Natural killer cell treated with Interleukin-12 subunit alpha and Interleukin-12 subunit beta and Interleukin-15 and Interleukin-18, amount 100 ng/mL, for 72 hours (primary cell): ENCODE data around the gene KCNAB1. TPM values are rescaled to one million over a fixed set of nuclear protein-coding genes. Genes with fewer than 3 reads are reported as not detected.

Experiments used
- ATAC-seq, 2 donors: fragments of 150-1000 bp; cut with Tn5 transposase in 1 of 2; sonication (Bioruptor Pico), chemical (Tn5 transposase) in 1 of 2; 2 replicates each; pipeline ENCODE4 v1.10.0; 2021
- DNase-seq: peaks from one replicate; pipeline ENCODE4 v3.0.0; 2022; ENCODE audit warnings: low spot score
- H3K27ac Mint-ChIP-seq, 2 donors: 1 replicate in 1 of 2; 2 replicates in 1 of 2; pipeline ENCODE4 v1.8.0; 2022; ENCODE audit warnings: mixed read lengths in 2 of 2, mild to moderate bottlenecking in 1 of 2, moderate library complexity in 1 of 2
- H3K27me3 Mint-ChIP-seq, 2 donors: 1 replicate in 1 of 2; 2 replicates in 1 of 2; pipeline ENCODE4 v1.8.0; 2022; ENCODE audit warnings: mixed read lengths in 2 of 2
- H3K36me3 Mint-ChIP-seq: one replicate; pipeline ENCODE4 v1.8.0; 2022; ENCODE audit warnings: mixed read lengths
- H3K4me1 Mint-ChIP-seq, 2 donors: 1 replicate in 1 of 2; 2 replicates in 1 of 2; pipeline ENCODE4 v1.8.0; 2022; ENCODE audit warnings: low read depth in 2 of 2, mixed read lengths in 2 of 2, mild to moderate bottlenecking in 1 of 2
- H3K4me3 Mint-ChIP-seq: one replicate; pipeline ENCODE4 v1.8.0; 2022; ENCODE audit warnings: mixed read lengths
- H3K9me3 Mint-ChIP-seq: 2 replicates; pipeline ENCODE4 v1.8.0; 2022; ENCODE audit warnings: mixed read lengths
- total RNA-seq, 2 donors: library from RNA; stranded (reverse); gene quantifications; one replicate each; pipeline ENCODE4 v1.2.3, GENCODE V29; 2022

The KCNAB1 gene
- total RNA-seq, 2 donors from 2014 or later, result not detected

DNA sequence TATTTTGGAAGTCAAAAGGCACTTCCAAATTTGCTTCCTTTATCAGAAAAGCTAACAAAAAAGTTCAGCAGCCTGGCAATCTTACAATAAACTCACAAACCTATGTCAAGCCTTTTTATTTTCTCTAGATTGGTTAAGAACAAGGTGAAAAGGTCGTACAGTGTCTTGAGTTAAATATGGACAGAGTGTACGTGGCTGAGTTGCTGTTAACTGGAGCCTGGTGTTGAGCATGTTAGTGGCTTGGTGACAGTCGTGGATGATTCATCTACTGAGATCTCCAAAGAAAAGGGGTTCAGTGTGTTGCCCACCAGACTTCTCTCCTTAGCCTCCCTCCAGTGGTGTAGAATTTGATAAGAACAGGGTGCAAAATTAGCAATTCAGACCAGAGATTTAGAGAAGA lies 344.8 kb downstream of the KCNAB1 start:
- no peaks in the 10 kb centered on the region for H3K9me3 Mint-ChIP-seq
- no peaks in the 10 kb centered on the region for H3K36me3 Mint-ChIP-seq
- peaks cover 21 to 32% of the 10 kb centered on the region in 2 donors for H3K27me3 Mint-ChIP-seq
- no peak for DNase-seq
- H3K4me1 Mint-ChIP-seq, result no peaks in the 10 kb centered on the region
- no peak overlapping the region for H3K4me3 Mint-ChIP-seq
- ATAC-seq, result no peak
- H3K27ac Mint-ChIP-seq, result no peak overlapping the region

DNA sequence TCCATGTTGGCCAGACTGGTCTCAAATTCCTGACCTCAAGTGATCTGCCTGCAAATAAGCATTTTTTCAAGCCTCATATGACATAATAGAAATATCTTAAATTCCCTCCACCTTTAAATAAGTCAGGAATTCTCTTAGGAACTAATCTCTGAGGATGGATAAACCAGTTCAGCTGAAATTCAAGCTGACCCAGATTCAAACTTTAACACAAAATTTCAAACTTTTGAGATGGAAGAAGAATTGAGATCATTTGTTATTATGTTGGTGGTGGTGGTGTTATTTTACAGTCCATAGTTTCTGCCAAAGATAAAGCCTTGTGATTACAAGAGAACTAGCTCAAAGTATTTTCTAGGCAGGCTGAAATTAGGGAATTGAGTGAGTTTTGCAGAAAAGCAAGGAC lies 349.1 kb downstream of the KCNAB1 start:
- no peaks in the 10 kb centered on the region for H3K9me3 Mint-ChIP-seq
- no peak overlapping the region for H3K4me3 Mint-ChIP-seq
- H3K27ac Mint-ChIP-seq, result no peak overlapping the region

DNA sequence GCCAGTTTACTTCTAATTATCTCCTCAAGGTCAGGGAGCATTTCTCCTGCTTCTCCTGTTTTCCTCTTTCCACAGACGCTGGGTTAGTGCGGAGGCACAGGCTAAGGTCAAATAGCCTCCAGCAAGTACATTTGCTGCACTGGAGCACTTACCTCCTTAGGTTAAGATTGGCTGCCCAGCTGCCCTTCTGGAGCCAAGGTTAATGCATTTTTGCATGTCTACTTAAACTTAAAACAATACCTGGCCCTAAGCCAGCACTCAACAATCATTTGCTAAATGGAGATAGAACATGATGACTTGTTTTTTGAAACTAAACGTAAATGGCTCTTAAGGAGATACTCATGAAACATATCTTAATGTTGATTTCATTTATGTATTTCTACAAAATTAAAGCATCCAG lies 351.1 kb downstream of the KCNAB1 start:
- no peak for DNase-seq

More for the DNA sequence above, 349.1 kb downstream of the KCNAB1 start:
- ATAC-seq (no peak), DNase-seq (no peak)
- no peaks in the 10 kb centered on the region for H3K4me1 Mint-ChIP-seq
- H3K27me3 Mint-ChIP-seq, result peaks cover 16 to 18% of the 10 kb centered on the region in 2 donors
- no peaks in the 10 kb centered on the region for H3K36me3 Mint-ChIP-seq

DNA sequence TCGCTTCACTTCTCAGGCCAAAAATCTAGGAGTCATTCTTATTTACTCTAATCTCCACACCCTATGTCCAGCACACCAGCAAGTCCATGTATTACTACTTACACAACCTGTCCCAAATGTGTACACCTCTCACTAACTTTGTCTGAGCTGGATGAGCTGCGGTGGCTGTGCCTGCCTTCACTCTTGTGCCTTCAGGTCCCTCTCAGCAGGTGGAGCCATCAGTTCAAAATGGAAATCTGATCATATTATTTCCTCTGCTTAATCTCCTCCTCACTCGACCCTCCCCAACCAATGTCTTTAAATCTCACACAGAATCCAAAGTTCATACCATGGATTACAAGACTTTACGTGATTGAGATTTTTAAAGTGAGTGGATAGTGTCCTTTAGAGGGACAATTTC lies 351.8 kb downstream of the KCNAB1 start:
- DNase-seq (no peak), ATAC-seq (no peak)
- Mint-ChIP-seq H3K9me3 (no peaks in the 10 kb centered on the region), H3K36me3 (no peaks in the 10 kb centered on the region), H3K27ac (no peak overlapping the region), H3K27me3 (peaks cover 16 to 21% of the 10 kb centered on the region in 2 donors), H3K4me1 (no peaks in the 10 kb centered on the region), H3K4me3 (no peak overlapping the region)

More for the DNA sequence above, 351.1 kb downstream of the KCNAB1 start:
- ATAC-seq, result no peak
- Mint-ChIP-seq H3K27me3 (peaks cover 16 to 23% of the 10 kb centered on the region in 2 donors), H3K9me3 (no peaks in the 10 kb centered on the region), H3K4me1 (no peaks in the 10 kb centered on the region), H3K4me3 (no peak overlapping the region), H3K27ac (no peak overlapping the region), H3K36me3 (no peaks in the 10 kb centered on the region)

GRCh38 chr3:156472684-156473083 lies 352.3 kb downstream of the KCNAB1 start:
- no peak for DNase-seq
- H3K9me3 Mint-ChIP-seq, result no peaks in the 10 kb centered on the region
- H3K36me3 Mint-ChIP-seq, result no peaks in the 10 kb centered on the region
- H3K27me3 Mint-ChIP-seq, result peaks cover 13 to 16% of the 10 kb centered on the region in 2 donors
- H3K4me3 Mint-ChIP-seq, result no peak overlapping the region
- H3K27ac Mint-ChIP-seq, result no peak overlapping the region
- ATAC-seq, result no peak
- no peaks in the 10 kb centered on the region for H3K4me1 Mint-ChIP-seq

- H3K36me3 Mint-ChIP-seq, result no peaks in the 10 kb centered on the region
- ATAC-seq (no peak), DNase-seq (no peak)
- H3K4me3 Mint-ChIP-seq, result no peak overlapping the region
- no peaks in the 10 kb centered on the region for H3K9me3 Mint-ChIP-seq
- peaks cover 10 to 14% of the 10 kb centered on the region in 2 donors for H3K27me3 Mint-ChIP-seq
- H3K27ac Mint-ChIP-seq, result no peak overlapping the region
- no peaks in the 10 kb centered on the region for H3K4me1 Mint-ChIP-seq
Measured at GRCh38 chr3:156473341-156473740, 353.0 kb downstream of the KCNAB1 start.

DNA sequence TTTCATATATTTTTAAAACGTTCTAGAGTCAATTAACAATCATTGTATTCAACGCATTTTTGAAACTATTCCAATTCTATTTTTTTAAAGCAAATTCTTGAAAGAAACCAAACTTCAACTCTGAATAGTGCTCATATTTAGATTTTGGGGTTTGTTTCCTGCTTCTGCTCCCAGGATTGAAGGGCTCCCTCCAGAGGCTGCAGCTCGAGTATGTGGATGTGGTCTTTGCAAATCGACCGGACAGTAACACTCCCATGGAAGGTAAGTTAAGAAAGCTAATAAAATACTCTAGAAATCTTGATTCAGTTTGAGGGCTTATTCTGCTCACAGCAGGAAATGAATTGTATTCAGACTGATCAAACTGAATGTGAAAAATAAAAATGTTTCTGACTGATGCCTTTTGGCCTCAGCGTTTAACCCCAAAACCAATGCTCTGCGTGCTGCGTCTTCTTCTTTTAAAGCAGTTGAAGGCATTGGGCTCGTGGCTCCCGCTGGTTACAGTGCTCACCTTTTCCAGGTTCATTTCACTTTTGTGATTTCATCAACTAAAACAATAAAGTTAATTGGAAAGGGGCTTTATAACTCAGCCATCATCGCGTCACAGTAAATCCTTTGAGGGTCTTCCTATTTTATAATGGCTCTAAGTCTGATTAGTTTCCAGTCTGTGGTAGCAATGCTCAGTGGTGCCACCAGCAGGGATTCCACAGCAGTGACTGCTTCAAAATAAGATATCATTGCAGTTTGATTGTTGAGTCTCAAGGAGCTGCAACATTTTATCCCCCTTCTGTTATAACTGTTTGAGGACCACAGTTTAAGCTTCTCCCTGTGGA lies 354.4 kb downstream of the KCNAB1 start:
- Mint-ChIP-seq H3K4me1 (no peaks in the 10 kb centered on the region), H3K27ac (no peak overlapping the region), H3K4me3 (no peak overlapping the region), H3K9me3 (no peaks in the 10 kb centered on the region), H3K36me3 (no peaks in the 10 kb centered on the region), H3K27me3 (peaks cover 10 to 14% of the 10 kb centered on the region in 2 donors)
- no peak for DNase-seq
- ATAC-seq, result no peak

DNA sequence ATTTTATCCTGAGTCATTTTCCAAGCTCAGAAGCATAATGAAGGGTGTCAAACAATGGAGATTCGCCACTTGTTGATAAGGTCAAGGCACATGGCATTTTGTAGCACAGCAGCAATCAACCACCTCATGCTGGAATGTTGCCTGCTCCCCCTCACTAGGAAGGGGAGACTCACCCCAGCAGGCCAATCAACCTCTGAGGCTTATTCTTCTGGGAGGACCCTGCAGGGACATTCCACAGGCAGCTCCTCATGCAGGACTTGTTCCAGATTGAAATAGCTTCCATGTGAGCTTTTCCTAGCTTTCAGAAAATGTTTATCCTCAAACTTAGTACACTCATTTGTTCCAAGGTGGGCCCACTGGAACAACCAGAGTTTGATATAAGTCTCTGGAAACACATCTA lies 356.9 kb downstream of the KCNAB1 start:
- Mint-ChIP-seq H3K9me3 (no peaks in the 10 kb centered on the region), H3K27ac (no peak overlapping the region), H3K36me3 (no peaks in the 10 kb centered on the region), H3K4me3 (no peak overlapping the region), H3K4me1 (peaks cover 3 to 4% of the 10 kb centered on the region in 2 donors), H3K27me3 (peaks cover 6 to 8% of the 10 kb centered on the region in 2 donors)
- ATAC-seq (no peak), DNase-seq (no peak)

DNA sequence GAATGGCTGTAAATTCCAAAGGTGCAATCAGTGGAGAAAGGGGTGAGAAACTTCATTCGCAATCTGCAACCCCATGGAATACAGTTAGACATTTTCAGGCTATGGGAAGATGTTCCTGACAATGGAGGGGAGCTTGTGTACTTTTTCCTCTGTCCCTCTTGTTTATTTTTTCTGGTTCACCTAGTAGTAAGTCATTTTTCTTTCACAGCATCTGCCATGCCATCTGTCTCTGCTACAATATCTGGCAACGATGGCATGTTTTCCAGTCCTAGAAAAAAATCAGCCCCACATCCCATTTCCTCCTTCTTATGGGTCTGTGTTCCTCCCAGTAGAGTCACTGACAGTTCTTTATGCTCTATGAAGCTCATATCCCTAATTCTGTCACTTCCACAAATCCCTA lies 358.5 kb downstream of the KCNAB1 start:
- Mint-ChIP-seq H3K36me3 (no peaks in the 10 kb centered on the region), H3K27me3 (peaks cover 6 to 7% of the 10 kb centered on the region in 2 donors), H3K27ac (no peak overlapping the region), H3K4me3 (no peak overlapping the region), H3K4me1 (peaks cover 14 to 20% of the 10 kb centered on the region in 2 donors), H3K9me3 (no peaks in the 10 kb centered on the region)
- ATAC-seq, result no peak
- no peak for DNase-seq

DNA sequence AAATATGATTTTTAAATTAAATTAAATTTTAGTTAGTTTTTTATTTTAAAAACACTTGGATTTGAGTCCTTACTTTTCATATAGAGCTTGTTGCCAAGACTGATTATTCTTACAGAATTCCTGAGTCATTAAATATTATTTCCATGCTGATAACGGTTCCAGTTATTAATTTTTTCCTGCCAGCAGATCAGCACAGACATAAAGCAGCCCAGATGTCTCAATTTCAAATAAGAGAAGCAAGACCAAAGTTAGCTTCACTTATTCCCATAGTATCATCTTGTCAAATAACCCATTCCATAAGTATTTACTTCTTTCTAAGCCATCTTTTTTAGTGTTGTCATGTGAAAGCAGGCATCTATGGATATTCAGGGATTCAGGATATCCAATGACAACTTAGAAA lies 359.2 kb downstream of the KCNAB1 start:
- ATAC-seq, result no peak
- H3K9me3 Mint-ChIP-seq, result no peaks in the 10 kb centered on the region
- DNase-seq, result no peak
- H3K27ac Mint-ChIP-seq, result no peak overlapping the region
- H3K27me3 Mint-ChIP-seq, result peaks cover 6 to 7% of the 10 kb centered on the region in 2 donors
- no peak overlapping the region for H3K4me3 Mint-ChIP-seq
- peaks cover 19 to 27% of the 10 kb centered on the region in 2 donors for H3K4me1 Mint-ChIP-seq
- H3K36me3 Mint-ChIP-seq, result no peaks in the 10 kb centered on the region

DNA sequence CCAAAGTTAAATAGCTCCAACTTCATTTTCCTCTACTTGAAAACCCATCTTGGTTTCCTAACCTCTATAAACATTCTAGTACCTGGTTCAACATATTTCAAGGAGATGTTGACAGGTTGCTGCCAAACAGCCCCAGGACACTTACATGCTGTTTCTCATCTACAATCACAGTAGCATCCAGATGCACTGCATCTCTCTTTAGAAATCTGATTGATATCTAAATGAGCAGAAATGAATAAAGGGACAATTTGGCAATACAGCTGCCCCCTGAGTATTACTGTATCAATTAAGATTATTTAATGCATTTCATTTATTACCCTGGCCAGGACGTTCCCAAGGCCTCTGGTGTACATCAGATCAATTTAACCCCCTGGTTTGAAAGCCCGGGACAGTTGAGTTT lies 360.6 kb downstream of the KCNAB1 start:
- ATAC-seq, result no peak
- Mint-ChIP-seq H3K9me3 (no peaks in the 10 kb centered on the region), H3K27ac (no peak overlapping the region), H3K4me1 (peaks cover 19 to 27% of the 10 kb centered on the region in 2 donors), H3K4me3 (no peak overlapping the region), H3K27me3 (peaks cover 0 to 2% of the 10 kb centered on the region in 2 donors), H3K36me3 (no peaks in the 10 kb centered on the region)
- no peak for DNase-seq

DNA sequence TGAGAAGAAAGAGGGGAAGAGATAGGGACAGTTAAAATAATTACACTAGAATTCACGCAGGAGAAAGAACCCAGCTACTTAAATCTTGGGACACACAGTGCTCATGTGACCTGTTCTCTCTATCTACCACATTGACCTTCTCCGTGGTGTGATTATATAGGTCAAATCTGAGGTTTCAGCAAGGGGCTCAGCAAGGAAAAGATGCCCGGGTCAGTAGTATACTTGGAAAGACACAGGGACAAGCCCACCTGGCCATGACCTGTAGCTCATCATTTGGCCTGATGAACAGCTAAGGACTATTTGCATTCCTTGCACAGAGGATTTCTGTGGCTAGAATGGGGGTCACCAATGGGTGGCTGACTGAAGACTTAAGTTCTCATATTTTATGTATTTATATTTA lies 362.6 kb downstream of the KCNAB1 start:
- H3K4me3 Mint-ChIP-seq, result peak overlapping the region; percentile 78
- peak overlapping the region; percentile 76 to 86 for H3K27ac Mint-ChIP-seq
- DNase-seq, result no peak
- ATAC-seq, result no peak
- H3K9me3 Mint-ChIP-seq, result no peaks in the 10 kb centered on the region
- no peaks in the 10 kb centered on the region for H3K36me3 Mint-ChIP-seq
- peaks cover 19 to 27% of the 10 kb centered on the region in 2 donors for H3K4me1 Mint-ChIP-seq
- no peaks in the 10 kb centered on the region for H3K27me3 Mint-ChIP-seq

GRCh38 chr3:156483426-156483825 lies 363.0 kb downstream of the KCNAB1 start:
- DNase-seq, result no peak
- H3K4me3 Mint-ChIP-seq, result peak overlapping the region; percentile 78
- H3K36me3 Mint-ChIP-seq, result no peaks in the 10 kb centered on the region
- ATAC-seq, result peak; percentile 94
- H3K27ac Mint-ChIP-seq, result peak overlapping the region; percentile 76 to 86
- H3K4me1 Mint-ChIP-seq, result peaks cover 19 to 27% of the 10 kb centered on the region in 2 donors
- H3K9me3 Mint-ChIP-seq, result no peaks in the 10 kb centered on the region
- no peaks in the 10 kb centered on the region for H3K27me3 Mint-ChIP-seq

DNA sequence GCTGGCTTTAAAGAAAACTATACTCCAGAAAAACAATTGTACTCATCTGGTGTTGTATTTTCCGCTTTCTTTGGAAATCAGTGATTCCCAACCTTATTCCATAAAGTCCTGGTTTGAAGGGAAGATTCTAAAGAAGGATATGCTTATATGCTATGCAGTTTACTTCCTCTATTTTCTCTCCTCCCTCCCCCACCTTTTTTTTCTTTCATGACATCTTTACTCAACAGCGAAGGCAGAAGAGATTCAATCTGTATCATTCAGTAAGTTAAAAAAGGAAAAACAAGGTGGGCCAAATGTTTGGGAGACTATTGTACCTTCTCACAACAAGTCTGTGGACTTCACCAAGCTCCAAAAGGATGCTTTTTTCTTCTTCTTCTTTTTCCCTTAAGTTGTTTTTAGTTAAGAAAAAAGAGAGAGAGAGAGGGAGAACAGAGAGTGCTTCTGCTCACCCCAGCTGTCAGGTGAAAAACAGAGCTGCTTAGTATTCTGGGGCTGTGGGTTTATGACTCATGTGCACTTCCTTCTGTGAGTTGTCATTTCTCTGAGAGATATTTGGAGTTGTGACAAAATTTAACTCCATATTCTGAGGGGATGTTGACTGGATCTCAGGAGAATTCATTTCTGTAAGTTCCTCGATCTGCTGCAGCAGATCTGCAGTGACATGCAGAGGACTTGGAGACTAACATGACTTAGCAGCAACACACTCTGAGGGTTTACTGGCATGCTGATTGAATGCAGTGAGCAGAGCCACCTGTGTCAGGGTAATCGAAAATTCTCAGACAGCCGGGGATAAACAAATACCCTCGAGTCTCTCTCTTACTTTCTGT lies 363.8 kb downstream of the KCNAB1 start:
- Mint-ChIP-seq H3K27me3 (no peaks in the 10 kb centered on the region), H3K27ac (peak overlapping the region; percentile 76 to 86), H3K4me1 (peaks cover 19 to 27% of the 10 kb centered on the region in 2 donors), H3K9me3 (no peaks in the 10 kb centered on the region), H3K4me3 (peak overlapping the region; percentile 78), H3K36me3 (no peaks in the 10 kb centered on the region)
- DNase-seq (peak; percentile 67), ATAC-seq (peak; percentile 83 to 86)
